Dendritic cell treated with granulocyte-macrophage colony-stimulating factor and Interleukin-4, amounts not matched to agents 40 ng/mL and 50 ng/mL, for 4 days (primary cell): ENCODE measurements around the gene RUSF1.
A peak's percentile ranks its signal among the peaks of the same experiment; 100 is the strongest.
"Not testable (repeated sequence)": the region's sequence is repeated elsewhere in the genome, so short reads cannot be mapped to it uniquely, and the experiment has no call there.

Experiments used
- H3K27ac Mint-ChIP-seq: one replicate; pipeline ENCODE4 v1.8.0; 2022; ENCODE audit warnings: mild to moderate bottlenecking, mixed read lengths
- H3K27me3 Mint-ChIP-seq: one replicate; pipeline ENCODE4 v1.8.0; 2022; ENCODE audit warnings: mild to moderate bottlenecking, mixed read lengths
- H3K36me3 Mint-ChIP-seq: one replicate; pipeline ENCODE4 v1.8.0; 2022; ENCODE audit warnings: low read depth, mixed read lengths
- H3K4me1 Mint-ChIP-seq: one replicate; pipeline ENCODE4 v1.8.0; 2022; ENCODE audit warnings: low read depth, mixed read lengths
- H3K4me3 Mint-ChIP-seq: one replicate; pipeline ENCODE4 v1.8.0; 2022; ENCODE audit warnings: mild to moderate bottlenecking, moderate library complexity, mixed read lengths
- H3K9me3 Mint-ChIP-seq: one replicate; pipeline ENCODE4 v1.8.0; 2022; ENCODE audit warnings: mixed read lengths
- intact Hi-C: fragments of 100-400 bp; cut with micrococcal nuclease; formaldehyde crosslinking; loops from one replicate; pipeline ENCODE4 v1.15.0; 2022

The RUSF1 gene

GRCh38 chr16:31507929-31508705, at the start of gene RUSF1:
Gene RUSF1 (minus strand): TSS chr16:31508391. CDS start chr16:31508373, 18 bp downstream.
- no peaks in the 10 kb centered on the region for H3K9me3 Mint-ChIP-seq
- no peaks in the 10 kb centered on the region for H3K27me3 Mint-ChIP-seq
- peaks cover 27% of the 10 kb centered on the region for H3K36me3 Mint-ChIP-seq
- peaks cover 35% of the 10 kb centered on the region for H3K4me1 Mint-ChIP-seq
- peak within 1 kb of the TSS; percentile 89 for H3K4me3 Mint-ChIP-seq
- H3K27ac Mint-ChIP-seq = peak within 1 kb of the TSS; percentile 97
- intact Hi-C loops = loop anchor here (1.0 kb wide), 1 partner anchor 48 kb away; no protein-coding TSS in a partner anchor

- Mint-ChIP-seq H3K4me3 (no peak overlapping the region), H3K36me3 (no peaks in the 10 kb centered on the region), H3K27me3 (peaks cover 28% of the 10 kb centered on the region), H3K4me1 (peaks cover 1% of the 10 kb centered on the region), H3K27ac (no peak overlapping the region), H3K9me3 (peaks cover 54% of the 10 kb centered on the region)
- intact Hi-C loops = no loop called here
Observed at GRCh38 chr16:31542763-31543162, 34.6 kb upstream of the RUSF1 start.

- H3K4me3 Mint-ChIP-seq, H3K27ac Mint-ChIP-seq, H3K36me3 Mint-ChIP-seq, intact Hi-C loops, H3K4me1 Mint-ChIP-seq: not testable (repeated sequence)
- Mint-ChIP-seq H3K9me3 (peaks cover 52% of the 10 kb centered on the region), H3K27me3 (peaks cover 49% of the 10 kb centered on the region)
Observed at GRCh38 chr16:31539762-31540161, 31.6 kb upstream of the RUSF1 start.

GRCh38 chr16:31538243-31538598, 30.0 kb upstream of the RUSF1 start:
- H3K4me3 Mint-ChIP-seq, H3K27ac Mint-ChIP-seq, H3K4me1 Mint-ChIP-seq, intact Hi-C loops, H3K36me3 Mint-ChIP-seq: not testable (repeated sequence)
- Mint-ChIP-seq H3K27me3 (peaks cover 52% of the 10 kb centered on the region), H3K9me3 (peaks cover 41% of the 10 kb centered on the region)

- H3K27ac Mint-ChIP-seq = no peak overlapping the region
- peaks cover 35% of the 10 kb centered on the region for H3K9me3 Mint-ChIP-seq
- intact Hi-C loops = no loop called here
- H3K4me3 Mint-ChIP-seq = peak overlapping the region; percentile 75
- peaks cover 5% of the 10 kb centered on the region for H3K4me1 Mint-ChIP-seq
- H3K27me3 Mint-ChIP-seq = peaks cover 52% of the 10 kb centered on the region
- no peaks in the 10 kb centered on the region for H3K36me3 Mint-ChIP-seq
Observed at GRCh38 chr16:31537362-31538242, 29.4 kb upstream of the RUSF1 start.

GRCh38 chr16:31536804-31537361, 28.7 kb upstream of the RUSF1 start:
- Mint-ChIP-seq H3K36me3 (no peaks in the 10 kb centered on the region), H3K9me3 (peaks cover 28% of the 10 kb centered on the region), H3K4me3 (peak overlapping the region; percentile 75), H3K27me3 (peaks cover 52% of the 10 kb centered on the region), H3K4me1 (peaks cover 5% of the 10 kb centered on the region), H3K27ac (no peak overlapping the region)
- intact Hi-C loops = no loop called here

GRCh38 chr16:31535737-31536136, 27.5 kb upstream of the RUSF1 start:
- H3K9me3 Mint-ChIP-seq = peaks cover 23% of the 10 kb centered on the region
- peaks cover 5% of the 10 kb centered on the region for H3K4me1 Mint-ChIP-seq
- no peak overlapping the region for H3K4me3 Mint-ChIP-seq
- H3K27ac Mint-ChIP-seq = no peak overlapping the region
- peaks cover 51% of the 10 kb centered on the region for H3K27me3 Mint-ChIP-seq
- intact Hi-C loops = no loop called here
- H3K36me3 Mint-ChIP-seq = no peaks in the 10 kb centered on the region

- Mint-ChIP-seq H3K36me3 (no peaks in the 10 kb centered on the region), H3K4me3 (no peak overlapping the region), H3K4me1 (peaks cover 5% of the 10 kb centered on the region), H3K9me3 (no peaks in the 10 kb centered on the region), H3K27me3 (peaks cover 49% of the 10 kb centered on the region), H3K27ac (no peak overlapping the region)
- intact Hi-C loops = no loop called here
Observed at GRCh38 chr16:31532896-31533295, 24.7 kb upstream of the RUSF1 start.

GRCh38 chr16:31532120-31532519, 23.9 kb upstream of the RUSF1 start:
- intact Hi-C loops = no loop called here
- no peak overlapping the region for H3K4me3 Mint-ChIP-seq
- H3K4me1 Mint-ChIP-seq = no peaks in the 10 kb centered on the region
- no peak overlapping the region for H3K27ac Mint-ChIP-seq
- H3K27me3 Mint-ChIP-seq = peaks cover 45% of the 10 kb centered on the region
- no peaks in the 10 kb centered on the region for H3K9me3 Mint-ChIP-seq
- no peaks in the 10 kb centered on the region for H3K36me3 Mint-ChIP-seq

GRCh38 chr16:31531096-31531495, 22.9 kb upstream of the RUSF1 start:
- no peaks in the 10 kb centered on the region for H3K36me3 Mint-ChIP-seq
- intact Hi-C loops = no loop called here
- no peaks in the 10 kb centered on the region for H3K9me3 Mint-ChIP-seq
- no peak overlapping the region for H3K4me3 Mint-ChIP-seq
- peaks cover 38% of the 10 kb centered on the region for H3K27me3 Mint-ChIP-seq
- no peak overlapping the region for H3K27ac Mint-ChIP-seq
- no peaks in the 10 kb centered on the region for H3K4me1 Mint-ChIP-seq

GRCh38 chr16:31530405-31530804, 22.2 kb upstream of the RUSF1 start:
- intact Hi-C loops = no loop called here
- H3K36me3 Mint-ChIP-seq = no peaks in the 10 kb centered on the region
- peaks cover 33% of the 10 kb centered on the region for H3K27me3 Mint-ChIP-seq
- H3K4me3 Mint-ChIP-seq = no peak overlapping the region
- H3K27ac Mint-ChIP-seq = no peak overlapping the region
- H3K9me3 Mint-ChIP-seq = no peaks in the 10 kb centered on the region
- H3K4me1 Mint-ChIP-seq = no peaks in the 10 kb centered on the region

GRCh38 chr16:31529937-31530312, 21.7 kb upstream of the RUSF1 start:
- Mint-ChIP-seq H3K27me3 (peaks cover 30% of the 10 kb centered on the region), H3K9me3 (no peaks in the 10 kb centered on the region), H3K4me1 (no peaks in the 10 kb centered on the region), H3K27ac (no peak overlapping the region), H3K36me3 (no peaks in the 10 kb centered on the region), H3K4me3 (no peak overlapping the region)
- intact Hi-C loops = no loop called here

GRCh38 chr16:31529108-31529936, 21.1 kb upstream of the RUSF1 start:
- Mint-ChIP-seq H3K27me3 (peaks cover 27% of the 10 kb centered on the region), H3K9me3 (no peaks in the 10 kb centered on the region), H3K36me3 (no peaks in the 10 kb centered on the region), H3K4me3 (no peak overlapping the region), H3K4me1 (no peaks in the 10 kb centered on the region), H3K27ac (no peak overlapping the region)
- intact Hi-C loops = no loop called here
